GM18502 (cell line): ENCODE results near the gene AGAP1.
"Not testable (repeated sequence)": the region's sequence is repeated elsewhere in the genome, so short reads cannot be mapped to it uniquely, and the experiment has no call there.

ENCODE experiments used
- ATAC-seq: cut with Tn5 transposase; IDR thresholded peaks from one replicate; pipeline ENCODE4 v1.9.1; 2021; ENCODE audit warnings: mild to moderate bottlenecking; ENCODE audit not compliant: unreplicated experiment, poor library complexity

The AGAP1 gene

GRCh38 chr2:235600926-235601325 is 107.1 kb downstream of the AGAP1 start:
- ATAC-seq: no peak

DNA sequence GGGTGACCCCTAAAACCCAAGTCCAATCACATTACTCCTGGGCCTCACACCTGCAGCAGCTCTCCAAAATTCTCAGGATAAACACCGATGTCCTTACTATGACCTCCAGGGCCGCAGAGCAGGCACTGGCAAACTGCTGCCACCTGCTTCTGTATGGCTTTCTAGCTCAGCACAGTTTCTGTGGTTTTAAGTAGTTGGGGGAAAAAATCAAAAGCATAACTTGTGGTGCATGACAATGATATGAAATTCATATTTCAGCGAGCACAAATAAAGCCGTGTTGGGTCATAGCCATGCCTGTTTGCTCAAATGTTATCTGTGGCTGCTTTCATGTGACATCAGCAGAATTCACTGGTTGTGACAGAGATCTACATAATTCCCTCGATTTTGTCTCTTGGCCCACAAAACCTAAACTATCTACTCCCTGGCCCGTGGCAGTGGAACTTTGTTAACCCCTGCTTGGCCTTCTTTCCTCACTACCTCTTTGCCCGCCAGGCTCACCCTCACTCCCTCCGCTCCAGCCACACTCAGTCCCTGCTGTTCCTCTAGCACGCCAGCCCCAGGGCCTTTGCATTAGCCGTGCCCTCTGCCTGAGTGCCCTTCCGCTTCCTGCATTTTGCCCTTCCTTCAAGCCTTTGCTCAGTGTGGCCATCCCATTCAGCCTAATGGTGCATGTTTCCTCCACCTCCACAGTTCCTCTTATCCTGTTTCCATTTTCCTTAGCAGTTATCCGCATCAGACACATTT is 108.3 kb downstream of the AGAP1 start:
- no peak for ATAC-seq

- ATAC-seq: not testable (repeated sequence)
Measured at GRCh38 chr2:235602971-235603370, 109.1 kb downstream of the AGAP1 start.

DNA sequence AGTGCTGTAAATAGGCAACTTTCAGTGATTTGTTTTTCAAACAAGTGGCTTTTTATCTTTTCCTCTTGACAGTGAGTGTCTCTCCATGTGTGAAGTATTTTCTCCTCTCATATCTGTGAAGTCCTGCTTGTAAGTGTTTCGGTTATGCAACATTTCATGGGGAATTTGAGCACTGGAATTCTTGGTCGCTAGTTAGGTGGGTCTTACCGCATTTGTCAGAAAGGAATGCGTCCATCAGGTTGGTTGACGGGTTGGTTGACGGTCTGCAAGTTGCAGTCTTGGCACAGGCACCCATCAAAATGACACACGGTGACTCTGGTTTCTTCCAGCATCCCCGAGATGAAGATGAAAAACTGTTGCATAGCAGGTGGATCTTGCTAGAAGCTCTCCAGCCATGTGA is 109.8 kb downstream of the AGAP1 start:
- ATAC-seq: no peak

- no peak for ATAC-seq
Measured at GRCh38 chr2:235605312-235606003, 111.6 kb downstream of the AGAP1 start.

GRCh38 chr2:235606004-235606715 is 112.3 kb downstream of the AGAP1 start:
- ATAC-seq: no peak

DNA sequence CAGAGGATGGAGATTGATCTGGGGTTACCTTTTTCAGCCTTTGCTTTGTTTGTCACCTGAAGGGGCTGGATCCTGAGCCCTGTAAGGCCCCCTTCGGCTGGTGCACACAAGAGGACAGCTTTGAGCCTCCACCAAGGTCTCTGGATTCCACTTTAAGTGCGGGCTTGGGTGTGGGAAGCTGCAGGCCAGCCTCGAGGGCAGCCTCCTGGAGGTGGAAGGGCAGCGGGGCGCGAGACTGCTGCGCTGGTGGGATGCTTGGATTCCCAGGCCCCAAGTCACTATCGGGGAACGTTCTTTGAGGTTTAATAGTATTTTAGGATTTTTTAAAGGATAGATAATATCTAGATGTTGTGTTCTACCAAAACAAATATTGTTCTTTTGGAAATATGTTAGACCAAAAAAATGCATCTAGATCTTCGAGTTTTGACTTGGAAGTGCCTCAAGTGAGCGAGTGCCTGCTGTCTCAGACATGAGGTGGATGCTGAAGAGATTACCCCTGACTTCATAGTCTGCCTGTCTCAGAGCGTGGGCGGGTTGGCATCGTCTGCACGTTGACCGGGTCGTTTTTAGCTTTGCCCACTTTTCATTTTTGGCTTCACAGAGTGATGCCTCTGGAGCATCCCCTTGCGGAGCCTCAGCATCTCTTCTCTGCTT is 113.8 kb downstream of the AGAP1 start:
- no peak for ATAC-seq

DNA sequence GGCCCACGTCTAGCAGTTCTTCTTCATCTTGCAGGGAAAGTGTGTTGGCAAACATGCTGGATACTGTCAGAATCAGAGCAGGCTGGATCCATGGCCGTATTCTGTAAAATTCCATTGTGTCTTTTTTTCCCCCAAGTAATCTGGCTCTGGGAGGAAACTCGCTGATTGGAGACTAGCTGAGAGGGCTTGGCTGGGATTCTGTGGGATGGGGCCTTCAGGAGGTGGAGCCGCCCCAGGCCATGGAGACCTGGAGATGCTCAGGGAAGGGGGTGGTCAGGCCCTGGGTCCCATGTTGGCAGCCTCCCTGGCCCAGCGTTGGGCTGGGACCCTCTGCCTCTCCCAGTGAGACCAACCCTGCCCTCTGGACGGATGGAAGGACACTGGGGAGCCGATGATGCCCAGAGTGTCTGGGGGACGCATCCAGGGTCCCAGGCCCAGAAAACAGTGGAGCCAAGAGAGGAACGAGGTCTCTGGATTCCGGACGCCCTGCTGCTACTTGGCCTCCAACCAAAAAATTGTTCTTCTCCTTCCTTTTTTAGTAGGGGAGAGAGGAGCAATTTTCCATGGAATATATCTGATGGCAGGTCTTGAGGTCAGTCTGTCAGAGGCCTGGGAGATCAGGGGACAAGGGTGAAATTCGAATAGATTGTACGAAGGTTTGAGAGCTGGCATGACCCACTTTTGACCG is 114.5 kb downstream of the AGAP1 start:
- ATAC-seq: no peak

DNA sequence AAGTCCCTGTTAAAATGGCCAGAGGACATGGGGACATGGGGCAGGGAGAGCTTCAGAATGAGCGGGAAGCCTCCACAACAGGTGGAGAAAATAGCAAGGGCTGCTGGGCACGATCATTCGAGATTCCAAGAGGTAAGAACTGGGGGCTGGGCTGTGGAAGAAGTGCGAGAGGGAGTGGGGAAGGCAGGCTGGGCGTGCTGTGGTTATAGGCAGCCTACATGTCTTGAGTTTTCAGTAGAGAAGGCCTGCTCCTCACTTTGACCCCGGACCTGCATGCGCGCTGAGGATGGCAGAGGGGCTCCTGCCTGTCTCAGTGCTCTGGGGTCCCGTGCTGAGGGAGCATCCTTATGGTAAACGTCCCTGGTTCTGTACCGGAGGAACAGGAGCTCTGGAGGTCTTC is 115.5 kb downstream of the AGAP1 start:
- no peak for ATAC-seq

- no peak for ATAC-seq
Measured at GRCh38 chr2:235609746-235610145, 115.9 kb downstream of the AGAP1 start.

DNA sequence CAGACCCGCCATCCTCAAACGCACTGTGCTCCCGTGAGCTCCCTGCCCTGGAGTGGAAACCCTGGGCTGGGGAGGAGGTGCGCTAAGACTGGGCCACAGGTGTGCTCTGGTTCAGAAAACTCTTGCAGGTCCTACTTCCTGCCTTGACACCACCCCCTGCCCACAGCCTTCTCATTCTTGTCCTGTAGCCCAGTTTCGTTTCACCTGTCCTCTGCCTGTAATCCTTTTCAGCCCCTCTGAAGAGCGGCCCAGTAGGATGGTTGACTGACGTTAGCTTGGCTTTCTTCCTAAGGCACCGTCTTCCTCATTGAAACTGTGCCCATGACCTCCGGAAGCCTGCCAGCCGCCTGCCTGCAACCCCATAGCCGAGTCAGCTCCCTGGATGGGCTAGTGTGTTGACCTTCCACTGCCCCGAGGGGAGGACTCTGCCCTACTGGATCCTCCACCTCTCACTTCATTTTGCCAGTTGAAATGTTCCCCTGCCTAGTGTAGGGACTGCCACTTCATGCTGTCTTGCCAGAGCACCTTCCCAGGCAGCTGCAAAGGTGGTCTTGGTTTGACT is 116.9 kb downstream of the AGAP1 start:
- ATAC-seq: no peak

DNA sequence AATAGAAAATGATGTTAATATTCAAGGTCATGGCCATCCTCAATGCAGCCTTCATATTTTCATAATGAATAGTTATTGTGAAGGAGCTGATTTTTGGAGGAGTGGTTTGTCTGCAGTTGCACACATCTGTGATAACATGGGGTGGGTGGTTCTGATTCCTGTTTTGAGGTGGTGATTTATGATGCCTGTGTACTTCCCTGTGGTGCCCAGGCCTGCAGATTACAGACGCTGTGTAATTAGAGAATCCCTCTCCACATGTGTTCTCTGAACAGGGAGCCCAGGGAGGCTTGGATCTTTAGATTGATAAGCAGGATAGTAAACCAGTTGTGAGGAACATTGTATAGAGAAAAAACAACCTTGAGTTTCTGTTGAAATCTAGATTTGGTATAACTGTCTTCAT is 117.5 kb downstream of the AGAP1 start:
- ATAC-seq: no peak

DNA sequence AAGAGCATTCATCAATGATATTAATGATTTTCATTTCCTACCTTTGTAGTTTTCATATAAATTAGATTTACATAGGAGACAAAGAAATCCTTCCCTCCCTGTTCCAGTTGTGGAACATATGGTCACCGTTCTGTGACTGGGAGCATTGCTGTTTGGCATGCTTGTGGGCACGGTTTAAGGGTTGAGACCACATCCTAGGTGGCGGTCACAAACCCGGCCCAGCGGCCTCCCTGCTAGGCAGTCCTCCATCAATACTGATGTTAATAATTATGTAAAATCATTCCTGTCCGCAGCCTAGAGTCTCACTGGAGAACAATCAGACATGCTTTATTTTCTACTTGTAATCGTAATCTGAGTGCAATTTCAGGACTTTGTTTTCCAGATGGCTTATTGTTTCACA is 117.9 kb downstream of the AGAP1 start:
- ATAC-seq: no peak

GRCh38 chr2:235612181-235612950 is 118.5 kb downstream of the AGAP1 start:
- ATAC-seq: no peak

- no peak for ATAC-seq
Measured at GRCh38 chr2:235613649-235614048, 119.8 kb downstream of the AGAP1 start.

- ATAC-seq: no peak
Measured at GRCh38 chr2:235614176-235614860, 120.5 kb downstream of the AGAP1 start.

GRCh38 chr2:235614900-235615712 is 121.3 kb downstream of the AGAP1 start:
- ATAC-seq: no peak

- ATAC-seq: no peak
Measured at GRCh38 chr2:235616885-235617284, 123.0 kb downstream of the AGAP1 start.
